Fibroblast of skin of back (primary cell): ENCODE results near the gene RAB43. TPM values are rescaled to one million over a fixed set of nuclear protein-coding genes. Genes with fewer than 3 reads are reported as not detected.
"Not testable (repeated sequence)": the region's sequence is repeated elsewhere in the genome, so short reads cannot be mapped to it uniquely, and the experiment has no call there.

Experiments
- DNase-seq: peaks from one replicate; pipeline ENCODE4 v3.0.0-alpha.2; 2013
- polyA plus RNA-seq, 2 experiments: library from polyadenylated mRNA; unstranded; fragments of 120-200 nt; gene quantifications; one replicate each; pipeline ENCODE4 v1.2.1, GENCODE V29; 2013; ENCODE audit not compliant: insufficient read length in 2 of 2

Gene RAB43
- polyA plus RNA-seq (2013, experiment 1 of 2; ENCODE audit: insufficient read length) = 13.5 TPM
- 7.9 TPM for polyA plus RNA-seq (2013, experiment 2 of 2; ENCODE audit: insufficient read length)

- DNase-seq = peak; percentile 79
Observed at GRCh38 chr3:129121792-129122411, at the start of gene RAB43. TSS of gene RAB43 (minus strand) at chr3:129121804. CDS start at chr3:129121489, 315 bp downstream.

GRCh38 chr3:129166579-129167332, 45.2 kb upstream of the RAB43 start:
- no peak for DNase-seq

- DNase-seq = not testable (repeated sequence)
Observed at GRCh38 chr3:129165594-129165993, 44.0 kb upstream of the RAB43 start.

- DNase-seq = no peak
Observed at GRCh38 chr3:129164500-129164899, 42.9 kb upstream of the RAB43 start.

GRCh38 chr3:129162729-129163579, 41.4 kb upstream of the RAB43 start:
- DNase-seq = no peak

- DNase-seq = no peak
Observed at GRCh38 chr3:129161860-129162271, 40.3 kb upstream of the RAB43 start.

GRCh38 chr3:129160891-129161859, 39.6 kb upstream of the RAB43 start, which contains the start of gene ISY1:
TSS of gene ISY1 (minus strand) at chr3:129161063. CDS start at chr3:129160975, 88 bp downstream.
- DNase-seq = peak; percentile 97

GRCh38 chr3:129144786-129145185, 23.2 kb upstream of the RAB43 start:
- DNase-seq = no peak

GRCh38 chr3:129141011-129141410, 19.4 kb upstream of the RAB43 start:
- not testable (repeated sequence) for DNase-seq

GRCh38 chr3:129139911-129140310, 18.3 kb upstream of the RAB43 start:
- no peak for DNase-seq

- not testable (repeated sequence) for DNase-seq
Observed at GRCh38 chr3:129136275-129136674, 14.7 kb upstream of the RAB43 start.

GRCh38 chr3:129132097-129132866, 10.7 kb upstream of the RAB43 start:
- no peak for DNase-seq

GRCh38 chr3:129131465-129132088, 10.0 kb upstream of the RAB43 start:
- DNase-seq = no peak

- no peak for DNase-seq
Observed at GRCh38 chr3:129130291-129130813, 8.7 kb upstream of the RAB43 start.

- no peak for DNase-seq
Observed at GRCh38 chr3:129128357-129129155, 7.0 kb upstream of the RAB43 start.

- no peak for DNase-seq
Observed at GRCh38 chr3:129126726-129127280, 5.2 kb upstream of the RAB43 start.

- no peak for DNase-seq
Observed at GRCh38 chr3:129123314-129124060, 1.9 kb upstream of the RAB43 start.

- peak; percentile 9 for DNase-seq
Observed at GRCh38 chr3:129122412-129123011, 908 bp upstream of the RAB43 start.
